Sciatic nerve (tissue), 2 donors: ENCODE results near the gene DCAF16. TPM values are rescaled to one million over a fixed set of nuclear protein-coding genes. Genes with fewer than 3 reads are reported as not detected.
"Not testable (repeated sequence)": the region's sequence is repeated elsewhere in the genome, so short reads cannot be mapped to it uniquely, and the experiment has no call there.

Experiments
- ATAC-seq: fragments of 200-7000 bp; cut with Tn5 transposase; one replicate; pipeline ENCODE4 v1.9.1; 2020; ENCODE audit warnings: mild to moderate bottlenecking, moderate library complexity
- DNase-seq: peaks from one replicate; pipeline ENCODE4 v3.0.0-alpha.2; 2020; ENCODE audit warnings: low spot score
- intact Hi-C: fragments of 100-400 bp; cut with DNase I; formaldehyde crosslinking; loops from one replicate; pipeline ENCODE4 v1.14.2; 2022
- total RNA-seq: library from RNA; stranded (reverse); fragmentation: NEBNext Ultra II Directional; extraction: Animal tissue kit (Norgen Biotek cat#: 25700); gene quantifications from one replicate; pipeline ENCODE4 v1.2.1, GENCODE V29; 2021
- donor health status: DM: no; HTN: no; CAD: no.
- donor health status: DM: no; HTN: no; CAD: no.

The DCAF16 gene
- 47.7 TPM for total RNA-seq

DNA sequence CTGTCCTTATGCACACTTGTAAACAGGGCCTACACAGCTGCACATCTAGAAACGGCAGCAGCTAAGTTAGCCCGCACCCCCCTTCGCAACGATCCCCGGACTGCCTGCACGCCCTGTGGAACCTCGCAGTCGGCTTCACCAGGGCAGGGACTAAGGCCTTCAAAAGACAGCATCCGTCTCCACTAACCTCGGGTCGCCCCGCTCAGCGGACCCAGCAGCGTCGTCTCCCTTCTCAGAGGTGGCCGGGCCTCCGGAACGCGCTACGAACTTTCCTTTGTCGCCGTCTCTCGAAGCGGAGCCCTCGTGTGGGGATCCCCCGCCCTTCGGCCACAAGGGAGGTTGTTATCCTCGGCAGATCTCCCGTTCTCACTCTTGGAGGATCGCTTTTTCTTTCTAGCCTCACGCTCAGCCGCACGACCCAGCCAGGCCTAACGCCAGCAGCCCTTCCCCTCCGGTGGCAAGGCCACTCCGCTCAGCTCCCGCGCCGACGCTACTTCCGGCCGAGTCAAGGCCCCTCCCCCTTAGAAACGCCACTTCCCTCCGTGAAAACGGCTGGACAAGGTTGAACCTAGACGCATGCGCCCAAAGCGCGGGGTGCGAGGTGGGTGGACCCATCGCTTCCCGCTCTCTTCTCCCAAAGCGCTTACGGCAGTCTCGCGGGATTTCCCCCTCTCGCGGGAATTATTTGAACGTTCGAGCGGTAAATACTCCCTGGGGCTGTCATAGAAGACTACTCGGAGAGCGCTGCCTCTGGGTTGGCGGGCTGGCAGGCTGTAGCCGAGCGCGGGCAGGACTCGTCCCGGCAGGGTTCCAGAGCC lies at the start of gene DCAF16, which contains the start of gene NCAPG:
Gene DCAF16, minus strand, starts transcription at position 498 of the 818 bp plus-strand sequence. CDS start 6,616 bp downstream, outside the sequence.
Gene NCAPG, plus strand, starts transcription at position 720 of the 818 bp plus-strand sequence. CDS start 99 bp downstream, outside the sequence.
- peak; percentile 100 for ATAC-seq
- intact Hi-C loops: loop anchor here (10.0 kb wide), 1 partner anchor 784 kb away; no protein-coding TSS in a partner anchor
- DNase-seq: peak; percentile 100

DNA sequence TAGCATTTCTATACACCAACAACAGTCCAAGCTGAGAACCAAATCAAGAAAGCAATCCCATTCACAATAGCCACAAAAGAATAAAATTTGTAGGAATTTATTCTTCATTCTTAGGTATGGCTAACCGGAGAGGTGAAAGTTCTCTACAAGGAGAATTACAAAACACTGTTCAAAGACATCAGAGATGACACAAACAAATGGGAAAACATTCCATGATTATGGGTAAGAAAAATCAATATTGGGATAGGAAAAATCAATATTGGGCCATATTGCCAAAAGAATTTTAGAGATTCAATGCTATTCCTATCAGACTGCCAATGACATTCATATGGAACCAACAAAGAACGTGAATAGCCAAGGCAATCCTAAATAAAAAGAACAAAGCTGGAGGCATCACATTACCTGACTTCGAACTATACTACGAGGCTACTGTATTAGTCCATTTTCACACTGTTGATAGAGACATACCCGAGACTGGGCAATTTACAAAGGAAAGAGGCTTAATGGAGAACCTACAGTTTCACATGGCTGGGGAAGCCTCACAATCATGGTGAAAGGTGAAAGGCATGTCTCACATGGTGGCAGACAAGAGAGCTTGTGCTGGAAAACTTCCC lies 49.3 kb upstream of the DCAF16 start:
- DNase-seq (no peak), ATAC-seq (no peak)
- intact Hi-C loops: no loop called here

DNA sequence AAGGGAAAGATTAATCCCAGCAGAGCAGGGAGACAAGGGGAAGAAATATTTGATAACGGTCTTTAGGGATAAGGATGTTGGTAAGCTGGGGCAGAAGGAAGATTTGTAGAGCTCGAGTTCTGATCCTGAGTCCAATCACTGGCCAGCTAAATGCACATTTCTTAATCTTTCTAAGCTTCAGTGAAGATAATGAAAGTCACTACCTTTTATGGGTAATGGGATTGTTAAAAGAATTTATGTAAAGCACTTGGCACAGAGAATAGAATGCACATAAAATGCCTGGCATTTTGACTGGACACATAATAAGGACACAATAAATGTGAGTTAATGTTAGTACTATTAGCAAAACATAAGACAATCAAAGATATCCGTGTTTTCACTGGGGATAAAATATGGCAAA lies 43.5 kb upstream of the DCAF16 start:
- intact Hi-C loops: no loop called here
- ATAC-seq (no peak), DNase-seq (no peak)

DNA sequence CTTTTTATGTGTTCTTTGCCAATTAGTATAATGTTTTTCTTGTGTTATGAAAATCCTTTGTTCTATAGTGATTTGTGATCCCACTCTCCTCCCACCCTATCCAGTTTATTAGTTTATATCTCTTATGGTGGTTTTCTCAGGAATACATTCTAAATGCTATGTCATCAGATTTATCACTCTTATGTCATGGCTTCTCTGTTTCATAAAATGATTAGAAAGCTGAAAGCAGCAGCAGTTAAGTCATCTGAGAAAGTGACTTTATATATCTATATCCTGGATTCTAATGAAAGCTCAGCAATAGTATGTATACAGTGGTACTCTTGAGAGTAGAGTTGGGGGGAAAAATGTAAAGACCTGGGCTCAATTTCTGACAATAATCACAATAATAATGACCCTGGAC lies 41.4 kb upstream of the DCAF16 start:
- DNase-seq: no peak
- no peak for ATAC-seq
- intact Hi-C loops: no loop called here

DNA sequence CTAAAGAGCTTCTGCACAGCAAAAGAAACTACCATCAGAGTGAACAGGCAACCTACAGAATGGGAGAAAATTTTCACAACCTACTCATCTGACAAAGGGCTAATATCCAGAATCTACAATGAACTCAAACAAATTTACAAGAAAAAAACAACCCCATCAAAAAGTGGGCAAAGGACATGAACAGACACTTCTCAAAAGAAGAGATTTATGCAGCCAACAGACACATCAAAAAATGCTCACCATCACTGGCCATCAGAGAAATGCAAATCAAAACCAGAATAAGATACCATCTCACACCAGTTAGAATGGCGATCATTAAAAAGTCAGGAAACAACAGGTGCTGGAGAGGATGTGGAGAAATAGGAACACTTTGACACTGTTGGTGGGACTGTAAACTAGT lies 39.7 kb upstream of the DCAF16 start:
- DNase-seq, intact Hi-C loops, ATAC-seq: not testable (repeated sequence)

DNA sequence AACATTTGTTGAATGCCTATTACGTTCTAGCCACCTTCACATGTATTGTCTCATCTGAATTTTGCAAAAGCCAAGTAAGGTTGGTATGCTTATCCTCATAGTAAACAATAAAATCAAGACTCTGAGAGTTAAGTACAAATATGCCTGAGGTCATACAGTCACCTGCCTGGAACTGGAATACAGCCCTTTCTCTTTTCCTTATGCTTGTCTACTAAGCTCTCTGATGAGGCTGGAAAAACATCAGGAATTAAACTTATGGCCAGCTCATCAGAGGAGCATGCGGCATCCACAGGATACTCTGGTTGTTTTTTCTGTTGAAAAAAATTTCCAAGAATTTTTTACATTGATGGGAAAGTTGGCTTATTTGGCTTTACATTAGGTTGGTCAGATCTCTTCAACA lies 35.7 kb upstream of the DCAF16 start:
- ATAC-seq: no peak
- no peak for DNase-seq
- intact Hi-C loops: no loop called here

DNA sequence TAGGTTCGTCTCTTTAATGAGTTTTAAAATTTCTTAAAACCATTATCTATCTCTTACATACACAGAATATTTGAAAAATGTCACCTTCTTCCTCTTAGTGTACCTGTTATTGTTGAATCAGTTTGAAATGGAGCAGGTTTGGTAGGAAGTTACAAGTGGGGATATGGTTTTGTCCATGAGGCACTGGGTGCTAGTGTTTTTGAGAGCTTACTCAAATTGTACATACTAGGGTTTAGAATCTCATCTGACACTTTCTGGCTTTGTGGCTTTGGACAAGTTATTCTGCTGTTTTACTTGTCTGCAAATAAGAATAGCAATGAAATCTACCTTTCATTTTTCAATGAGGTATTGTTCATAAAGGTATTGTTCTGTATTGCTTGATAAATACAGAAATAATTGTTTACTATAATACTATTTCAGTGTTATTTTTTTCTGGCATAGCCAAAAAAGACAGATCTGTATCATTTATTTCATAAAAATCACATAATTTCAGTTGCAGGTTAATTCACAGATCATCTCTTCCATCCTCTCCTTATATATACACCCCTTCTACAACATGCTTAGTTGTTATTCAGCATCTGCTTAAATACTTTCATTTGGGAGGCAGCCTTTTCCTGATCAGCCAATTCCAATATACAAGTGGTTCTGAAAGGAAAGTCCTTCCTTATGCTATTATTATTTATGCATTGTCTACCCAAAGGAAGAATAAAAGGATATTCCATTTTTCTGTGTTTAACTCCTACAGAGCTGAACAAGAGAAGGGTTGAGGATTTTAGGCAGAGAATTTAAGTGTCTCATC lies 13.5 kb upstream of the DCAF16 start:
- intact Hi-C loops: no loop called here
- DNase-seq (no peak), ATAC-seq (no peak)

DNA sequence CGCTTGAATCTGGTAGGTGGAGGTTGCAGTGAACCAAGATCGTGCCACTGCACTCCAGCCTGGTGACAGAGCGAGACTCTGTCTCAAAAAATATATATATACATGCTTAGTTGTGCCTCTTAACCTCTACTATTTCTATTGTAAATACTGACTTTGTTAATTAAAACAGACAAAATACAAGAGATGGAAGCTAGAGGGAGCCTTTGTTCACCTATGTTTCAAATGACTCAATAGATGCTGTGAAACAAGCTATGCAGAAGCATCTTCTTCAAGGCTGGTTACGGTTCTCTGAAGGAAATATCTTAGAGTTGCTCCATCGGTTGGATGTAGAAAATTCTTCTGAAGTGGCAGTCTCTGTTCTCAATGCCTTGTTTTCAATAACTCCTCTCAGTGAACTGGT lies 6.5 kb upstream of the DCAF16 start:
- intact Hi-C loops: loop anchor here (10.0 kb wide), 1 partner anchor 778 kb away; no protein-coding TSS in a partner anchor
- ATAC-seq (peak; percentile 68), DNase-seq (no peak)

DNA sequence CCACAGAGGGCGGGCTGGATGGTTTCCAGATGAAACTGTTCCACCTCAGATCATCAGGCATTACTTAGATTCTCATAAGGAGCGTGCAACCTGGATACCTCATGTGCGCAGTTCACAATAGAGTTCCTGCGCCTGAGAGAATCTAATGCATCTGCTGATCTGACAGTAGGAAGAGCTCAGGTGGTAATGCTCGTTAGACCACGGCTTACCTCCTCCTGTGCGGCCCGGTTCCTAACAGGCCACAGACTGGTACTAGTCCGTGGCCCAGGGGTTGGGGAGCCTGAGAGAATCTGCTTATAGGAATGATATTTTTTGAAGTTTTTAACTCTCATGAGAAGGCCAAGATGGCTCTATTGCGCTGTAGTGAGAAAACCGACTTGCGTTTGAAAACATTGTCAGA lies 5.6 kb upstream of the DCAF16 start:
- no peak for ATAC-seq
- no peak for DNase-seq
- intact Hi-C loops: loop anchor here (10.0 kb wide), 1 partner anchor 779 kb away; no protein-coding TSS in a partner anchor

DNA sequence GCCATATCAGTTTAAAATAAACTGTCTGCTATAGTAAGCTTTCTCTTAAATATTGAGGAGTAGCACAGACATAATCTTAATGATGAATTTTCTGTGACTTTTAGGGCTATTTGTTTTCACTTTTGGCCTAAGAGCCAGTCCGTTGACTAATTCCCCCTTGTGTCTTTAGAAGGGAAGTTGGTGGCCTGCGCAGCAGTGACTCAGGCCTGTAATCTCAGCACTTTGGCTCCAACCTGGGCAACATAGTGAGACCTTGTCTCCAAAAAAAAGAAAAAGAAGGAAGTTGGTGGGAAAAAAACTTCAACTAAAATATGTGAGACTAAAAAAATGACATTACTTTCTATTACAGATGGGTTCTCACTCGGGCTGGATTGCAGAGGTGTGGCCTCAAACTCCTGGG lies 3.6 kb upstream of the DCAF16 start:
- ATAC-seq: no peak
- intact Hi-C loops: loop anchor here (10.0 kb wide), 1 partner anchor 781 kb away; no protein-coding TSS in a partner anchor

DNA sequence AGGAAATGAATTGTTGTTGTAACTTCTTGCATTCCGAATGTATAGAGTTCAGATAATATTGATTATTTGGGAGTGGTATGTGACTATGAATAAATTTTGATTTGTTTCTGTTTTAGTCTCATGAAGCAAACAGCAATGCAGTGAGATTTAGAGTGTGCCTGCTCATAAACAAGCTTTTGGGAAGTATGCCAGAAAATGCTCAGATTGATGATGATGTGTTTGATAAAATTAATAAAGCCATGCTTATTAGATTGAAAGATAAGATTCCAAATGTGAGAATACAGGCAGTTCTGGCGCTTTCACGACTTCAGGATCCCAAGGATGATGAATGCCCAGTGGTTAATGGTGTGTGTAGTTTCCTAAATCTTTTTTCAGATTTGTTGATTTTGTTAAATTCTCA lies 2.2 kb upstream of the DCAF16 start:
- DNase-seq: no peak
- intact Hi-C loops: loop anchor here (10.0 kb wide), 1 partner anchor 782 kb away; no protein-coding TSS in a partner anchor
- no peak for ATAC-seq

More for the DNA sequence above, 3.6 kb upstream of the DCAF16 start:
- no peak for DNase-seq

DNA sequence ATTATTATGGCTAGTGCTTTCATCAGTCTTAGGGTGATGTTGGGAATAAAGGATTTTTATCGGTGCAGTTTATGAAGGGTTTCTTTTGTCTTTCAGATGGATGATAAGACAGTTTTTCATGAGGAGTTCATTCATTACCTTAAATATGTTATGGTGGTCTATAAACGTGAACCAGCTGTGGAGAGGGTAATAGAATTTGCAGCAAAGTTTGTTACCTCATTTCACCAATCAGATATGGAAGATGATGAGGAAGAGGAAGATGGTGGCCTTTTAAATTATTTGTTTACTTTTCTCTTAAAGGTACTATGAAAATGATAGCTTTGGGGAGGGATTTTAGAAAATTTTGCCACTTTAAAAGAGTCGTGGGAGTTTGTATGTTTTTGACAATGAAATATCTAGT lies 1.6 kb upstream of the DCAF16 start:
- intact Hi-C loops: loop anchor here (10.0 kb wide), 1 partner anchor 783 kb away; no protein-coding TSS in a partner anchor
- DNase-seq (no peak), ATAC-seq (no peak)

DNA sequence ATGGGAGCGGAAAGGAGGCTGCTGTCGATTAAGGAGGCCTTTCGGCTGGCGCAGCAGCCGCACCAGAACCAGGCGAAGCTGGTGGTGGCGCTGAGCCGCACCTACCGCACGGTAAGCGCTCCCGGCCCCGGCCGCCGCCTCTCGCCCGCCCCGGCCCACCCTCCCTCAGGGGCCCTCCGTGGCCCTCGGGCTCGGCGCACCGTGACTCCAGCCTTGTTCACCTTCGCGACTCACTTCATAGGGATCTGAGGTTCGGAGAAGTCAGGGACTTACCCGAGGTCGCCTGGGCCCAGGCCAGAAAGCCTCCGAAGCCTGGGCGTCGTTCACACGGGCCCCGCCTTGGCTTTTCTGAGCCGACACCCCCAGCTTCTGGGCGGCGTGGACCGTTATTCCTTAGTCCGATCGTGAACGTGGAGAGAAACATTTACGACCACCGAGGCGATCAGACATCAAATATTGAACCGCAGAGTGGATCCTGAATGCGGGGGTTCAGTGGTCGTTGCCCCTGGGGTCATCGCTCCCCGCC lies 584 bp upstream of the DCAF16 start:
- intact Hi-C loops: loop anchor here (10.0 kb wide), 1 partner anchor 784 kb away; no protein-coding TSS in a partner anchor
- ATAC-seq: no peak
- peak; percentile 64 for DNase-seq

DNA sequence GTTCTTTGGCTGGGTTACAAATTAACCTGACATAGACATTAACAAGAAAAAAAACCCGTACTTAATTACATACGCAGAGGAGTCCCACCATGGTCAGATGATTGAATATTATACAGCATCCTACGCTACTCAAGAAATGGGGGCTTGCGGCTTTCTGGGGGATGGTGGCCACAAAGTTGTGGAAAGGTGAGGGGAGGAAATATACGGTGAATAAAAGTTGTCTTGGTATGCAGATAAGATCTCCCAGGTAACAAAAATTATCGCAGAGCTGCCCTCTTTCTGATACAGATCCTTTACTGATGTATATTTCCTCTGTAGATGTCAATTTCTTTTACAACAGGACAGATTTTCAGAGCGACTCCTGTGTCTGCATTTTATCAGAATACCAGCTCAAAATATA lies 890 bp downstream of the DCAF16 start:
- DNase-seq (no peak), ATAC-seq (no peak)
- intact Hi-C loops: loop anchor here (10.0 kb wide), 1 partner anchor 785 kb away; no protein-coding TSS in a partner anchor

DNA sequence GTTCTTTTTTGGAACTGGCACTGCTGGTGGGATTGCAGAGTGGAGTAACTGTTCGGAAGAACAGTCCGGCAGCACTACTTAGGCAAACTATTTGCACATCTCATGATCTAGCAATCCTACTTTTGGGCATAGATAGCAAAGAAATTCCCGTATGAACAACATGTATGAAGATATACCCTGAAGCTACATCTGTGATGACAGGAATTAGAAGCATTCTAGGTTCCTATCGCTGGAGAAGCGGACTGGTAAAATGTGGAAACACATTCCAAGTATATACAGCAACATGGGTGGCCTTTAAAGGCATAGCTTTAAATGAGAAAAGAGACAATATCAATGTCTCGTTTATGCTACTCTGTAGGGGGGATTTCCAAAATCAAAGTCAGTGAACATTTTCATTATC lies 3.1 kb downstream of the DCAF16 start:
- intact Hi-C loops: no loop called here
- no peak for DNase-seq
- no peak for ATAC-seq

DNA sequence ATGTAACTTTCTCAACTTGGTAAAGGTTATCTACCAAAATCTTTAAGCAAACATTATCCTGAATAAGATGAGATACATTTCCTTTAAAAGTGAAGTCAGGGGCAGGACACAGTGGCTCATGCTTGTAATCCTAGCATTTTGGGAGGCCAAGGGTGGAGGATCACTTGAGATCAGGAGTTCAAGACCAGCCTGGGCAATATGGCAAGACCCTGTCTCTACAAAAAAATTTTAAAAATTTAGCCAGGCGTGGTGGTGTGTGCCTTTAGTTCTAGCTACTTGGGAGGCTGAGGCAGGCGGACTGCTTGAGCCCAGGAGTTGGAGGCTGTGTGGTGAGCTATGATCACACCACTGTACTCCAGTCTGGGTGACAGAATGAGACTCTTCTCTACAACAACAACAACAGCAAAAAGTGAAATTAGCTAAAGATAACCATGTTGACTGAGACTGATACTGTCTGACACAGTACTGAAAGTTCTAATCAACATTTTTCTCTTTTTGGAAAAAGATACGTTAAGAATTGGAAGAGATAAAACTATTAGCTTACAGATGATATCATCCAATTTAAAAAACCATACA lies 4.9 kb downstream of the DCAF16 start:
- ATAC-seq (no peak), DNase-seq (no peak)
- intact Hi-C loops: no loop called here

DNA sequence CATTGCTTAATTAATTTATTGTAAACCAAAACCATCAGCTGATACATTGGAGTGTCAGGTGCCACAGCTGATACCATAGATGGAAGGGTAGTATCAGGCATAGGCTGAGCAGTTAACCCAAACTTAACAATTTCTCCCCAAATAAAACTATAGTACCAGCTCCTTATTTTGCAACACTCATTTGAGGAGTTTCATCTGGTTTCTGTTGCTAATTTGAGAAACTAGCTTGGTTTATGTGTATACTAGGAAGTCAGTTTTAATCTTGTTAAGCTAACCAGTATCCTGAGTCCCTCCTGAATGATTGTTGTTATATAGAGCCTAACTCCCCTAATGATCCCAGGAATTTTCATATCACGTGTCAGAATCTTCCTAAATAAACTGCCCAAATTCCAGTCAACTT lies 12.7 kb downstream of the DCAF16 start:
- DNase-seq: no peak
- intact Hi-C loops: no loop called here
- no peak for ATAC-seq

DNA sequence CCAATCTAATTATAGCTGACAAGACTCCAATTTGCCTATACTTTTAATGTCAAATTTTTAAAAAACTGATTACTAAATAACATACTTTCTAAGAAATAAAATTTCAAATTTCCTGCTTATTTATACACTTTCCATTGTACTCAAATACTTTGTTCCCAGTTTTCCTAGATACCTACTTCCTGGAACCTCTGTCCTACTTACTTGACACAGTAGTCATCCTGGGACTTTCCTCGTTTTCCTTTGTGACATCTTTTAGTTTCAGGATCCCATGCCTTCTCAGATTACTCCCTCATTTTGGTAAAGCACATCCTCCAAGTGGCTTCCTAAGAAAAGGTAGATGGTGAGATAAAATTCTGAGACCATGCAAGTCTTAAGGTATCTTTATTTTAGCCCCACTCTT lies 15.8 kb downstream of the DCAF16 start:
- ATAC-seq (no peak), DNase-seq (no peak)
- intact Hi-C loops: no loop called here

DNA sequence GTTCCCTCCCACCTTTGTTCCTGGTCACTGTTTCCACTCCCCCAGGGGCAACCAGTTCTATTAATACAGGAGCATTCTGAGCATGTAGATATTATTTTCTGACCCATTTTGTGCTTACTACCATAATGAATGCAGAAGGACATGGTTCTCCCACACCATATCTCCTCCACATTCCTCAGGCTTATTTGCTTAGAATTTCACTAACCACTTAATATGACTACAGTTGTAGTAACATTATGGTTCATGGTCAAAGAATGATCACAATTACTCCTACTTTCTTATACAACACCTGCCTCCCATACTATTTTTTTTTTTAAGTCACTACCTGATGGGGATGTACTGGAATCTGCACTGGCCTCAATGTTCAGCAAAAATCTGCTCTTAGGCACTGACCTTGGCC lies 21.6 kb downstream of the DCAF16 start:
- intact Hi-C loops: no loop called here
- ATAC-seq: no peak
- DNase-seq: no peak
